Stimulated activated CD8-positive, alpha-beta memory T cell treated with anti-CD3 and anti-CD28 coated beads, Interleukin-15, amount 100 ng/mL, for 48 hours (primary cell): ENCODE measurements around the gene COG2.
"Not testable (repeated sequence)": the region's sequence is repeated elsewhere in the genome, so short reads cannot be mapped to it uniquely, and the experiment has no call there.

Experiments used
- DNase-seq, 2 donors: peaks; one replicate each; pipeline ENCODE4 v3.0.0-alpha.2; 2020; ENCODE audit warnings: low read depth in 2 of 2

COG2 gene

GRCh38 chr1:230642263-230642959, at the start of gene COG2:
Gene COG2 (plus strand): TSS chr1:230642481. CDS start chr1:230642607, 126 bp downstream.
- DNase-seq: peak; percentile 94 to 97

GRCh38 chr1:230592848-230593414, 49.4 kb upstream of the COG2 start:
- DNase-seq: no peak

- DNase-seq: no peak
These were observed 48.0 kb upstream of the COG2 start for GRCh38 chr1:230594214-230594773.

- DNase-seq: no peak
These were observed 47.1 kb upstream of the COG2 start for GRCh38 chr1:230595181-230595580.

- DNase-seq: no peak
These were observed 46.0 kb upstream of the COG2 start for GRCh38 chr1:230596306-230596705.

- no peak for DNase-seq
These were observed 43.5 kb upstream of the COG2 start for GRCh38 chr1:230598745-230599144.

- DNase-seq: no peak
These were observed 42.2 kb upstream of the COG2 start for GRCh38 chr1:230599926-230600656.

- DNase-seq: not testable (repeated sequence)
These were observed 41.5 kb upstream of the COG2 start for GRCh38 chr1:230600657-230601400.

GRCh38 chr1:230609208-230609607, 33.1 kb upstream of the COG2 start:
- DNase-seq: no peak

GRCh38 chr1:230610589-230610988, 31.7 kb upstream of the COG2 start:
- no peak for DNase-seq

GRCh38 chr1:230611128-230611877, 31.0 kb upstream of the COG2 start:
- DNase-seq: no peak

- DNase-seq: no peak
These were observed 30.4 kb upstream of the COG2 start for GRCh38 chr1:230611878-230612235.

- no peak for DNase-seq
These were observed 29.6 kb upstream of the COG2 start for GRCh38 chr1:230612651-230613050.

- DNase-seq: no peak
These were observed 28.2 kb upstream of the COG2 start for GRCh38 chr1:230614121-230614520.

- no peak for DNase-seq
These were observed 23.7 kb upstream of the COG2 start for GRCh38 chr1:230618537-230618936.

GRCh38 chr1:230620649-230621323, 21.5 kb upstream of the COG2 start:
- DNase-seq: no peak

- DNase-seq: no peak
These were observed 20.8 kb upstream of the COG2 start for GRCh38 chr1:230621324-230622030.

- DNase-seq: no peak
These were observed 20.1 kb upstream of the COG2 start for GRCh38 chr1:230622151-230622550.

- DNase-seq: no peak
These were observed 18.1 kb upstream of the COG2 start for GRCh38 chr1:230624097-230624713.

GRCh38 chr1:230626232-230626631, 16.0 kb upstream of the COG2 start:
- DNase-seq: no peak
